Stimulated activated CD4-positive, alpha-beta T cell treated with anti-CD3 and anti-CD28 coated beads, Interleukin-15, amount 100 ng/mL, for 48 hours (primary cell): ENCODE results near the gene ADGRB2.

ENCODE experiments used
- DNase-seq, 2 donors: peaks; one replicate each; pipeline ENCODE4 v3.0.0-alpha.2; 2020; ENCODE audit warnings: low read depth in 2 of 2

Gene ADGRB2

DNA sequence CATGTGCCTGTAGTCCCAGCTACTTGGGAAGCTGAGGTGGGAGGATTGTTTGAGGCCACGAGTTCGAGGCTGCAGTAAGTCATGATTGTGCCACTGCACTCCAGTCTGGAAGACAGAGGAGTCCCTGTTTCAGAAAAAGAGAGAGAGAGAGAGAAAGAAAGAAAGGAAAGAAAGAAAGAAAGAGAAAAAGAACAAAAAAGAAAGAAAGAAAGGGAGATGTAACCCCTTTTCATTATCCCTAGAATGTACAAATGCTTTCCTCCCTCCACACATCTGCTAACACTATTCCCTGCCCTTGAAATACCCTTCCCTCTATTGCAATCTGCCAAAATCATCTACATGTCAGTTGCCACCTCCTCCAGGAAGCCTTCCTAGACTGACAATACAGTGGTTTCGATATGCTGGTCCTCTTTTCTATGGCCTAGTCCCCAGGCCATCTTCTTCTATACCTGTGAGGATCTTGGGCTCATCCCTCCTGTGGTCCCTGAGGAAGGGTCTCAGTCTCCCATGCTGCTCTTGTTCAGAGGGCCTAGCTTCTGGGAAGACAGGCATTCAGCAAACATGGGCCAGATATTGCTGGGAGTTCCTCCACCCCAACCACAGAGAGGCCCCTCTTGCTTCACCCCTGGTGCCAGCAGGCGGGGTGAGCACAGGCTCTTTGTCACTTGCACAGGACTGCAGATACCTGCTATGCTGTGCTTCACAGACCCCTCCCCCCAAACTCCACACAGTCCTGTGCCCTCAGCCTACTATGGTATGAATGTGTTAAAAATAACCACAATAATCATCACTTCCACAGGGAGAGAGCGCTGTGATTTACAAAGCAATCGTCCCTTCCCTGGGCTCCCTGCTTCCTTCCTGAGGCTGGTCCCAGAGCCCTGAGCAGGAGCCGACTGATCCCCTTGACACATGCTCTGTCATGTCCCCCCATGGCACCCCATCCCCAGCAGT lies 14.1 kb downstream of the ADGRB2 start:
- no peak for DNase-seq

DNA sequence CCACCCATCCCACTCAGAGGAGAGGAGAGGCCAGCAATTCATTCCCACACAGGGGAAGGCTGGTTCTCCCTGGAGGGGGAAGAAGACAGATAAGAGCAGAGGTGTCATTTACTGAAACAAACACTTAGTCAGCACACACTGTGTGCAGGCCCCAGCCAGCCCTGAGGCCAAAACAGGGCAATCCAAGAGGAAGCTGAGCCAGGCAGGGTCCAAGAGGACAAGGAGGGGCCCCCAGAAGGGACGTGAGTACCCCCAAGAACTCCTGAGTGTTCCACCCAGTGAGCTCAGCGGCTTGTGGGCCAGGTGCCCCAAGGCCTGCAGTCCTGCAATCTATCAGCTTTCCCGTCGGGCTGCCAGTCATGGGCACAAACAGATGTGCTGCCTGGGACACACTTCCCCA lies 15.8 kb downstream of the ADGRB2 start:
- no peak for DNase-seq

DNA sequence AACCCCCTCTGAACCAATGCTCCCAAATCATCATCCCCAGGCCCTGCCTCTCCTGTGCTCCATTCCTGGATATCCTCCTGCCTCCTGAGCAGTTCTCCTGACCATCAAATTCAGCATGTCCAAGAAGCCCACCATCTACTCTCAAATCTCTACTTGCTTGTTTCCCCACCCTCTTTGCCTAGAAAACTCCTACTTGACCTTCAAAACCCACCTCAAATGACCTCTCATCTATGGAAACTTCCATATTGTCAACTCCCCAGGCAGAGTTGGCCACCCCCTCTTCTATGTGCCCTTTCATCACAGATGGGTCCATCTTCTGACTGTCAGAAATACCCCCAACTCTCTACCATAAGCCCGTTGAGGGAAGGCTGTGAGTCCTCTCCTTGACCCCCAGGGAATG lies 16.8 kb downstream of the ADGRB2 start:
- DNase-seq, result no peak

DNA sequence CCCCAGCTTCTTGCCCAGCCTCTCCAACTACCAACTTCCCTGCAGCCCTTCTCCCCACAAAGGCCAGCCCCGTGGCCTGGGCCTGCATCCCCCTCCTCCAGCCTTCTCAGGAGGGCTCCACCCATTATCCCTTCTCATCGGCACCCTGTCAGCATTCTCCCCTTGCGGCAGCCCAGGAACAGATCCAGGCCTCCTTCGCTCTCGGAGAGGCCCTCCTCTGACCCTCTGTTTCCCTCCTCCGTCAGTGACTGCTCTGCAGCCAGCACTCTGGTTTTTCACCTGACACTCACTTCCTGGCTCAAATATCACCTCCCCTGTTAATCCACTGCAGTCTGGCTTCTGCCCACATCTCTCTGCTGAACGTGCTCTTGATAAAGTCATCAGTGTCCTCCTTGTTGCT lies 17.5 kb downstream of the ADGRB2 start:
- DNase-seq, result no peak

DNA sequence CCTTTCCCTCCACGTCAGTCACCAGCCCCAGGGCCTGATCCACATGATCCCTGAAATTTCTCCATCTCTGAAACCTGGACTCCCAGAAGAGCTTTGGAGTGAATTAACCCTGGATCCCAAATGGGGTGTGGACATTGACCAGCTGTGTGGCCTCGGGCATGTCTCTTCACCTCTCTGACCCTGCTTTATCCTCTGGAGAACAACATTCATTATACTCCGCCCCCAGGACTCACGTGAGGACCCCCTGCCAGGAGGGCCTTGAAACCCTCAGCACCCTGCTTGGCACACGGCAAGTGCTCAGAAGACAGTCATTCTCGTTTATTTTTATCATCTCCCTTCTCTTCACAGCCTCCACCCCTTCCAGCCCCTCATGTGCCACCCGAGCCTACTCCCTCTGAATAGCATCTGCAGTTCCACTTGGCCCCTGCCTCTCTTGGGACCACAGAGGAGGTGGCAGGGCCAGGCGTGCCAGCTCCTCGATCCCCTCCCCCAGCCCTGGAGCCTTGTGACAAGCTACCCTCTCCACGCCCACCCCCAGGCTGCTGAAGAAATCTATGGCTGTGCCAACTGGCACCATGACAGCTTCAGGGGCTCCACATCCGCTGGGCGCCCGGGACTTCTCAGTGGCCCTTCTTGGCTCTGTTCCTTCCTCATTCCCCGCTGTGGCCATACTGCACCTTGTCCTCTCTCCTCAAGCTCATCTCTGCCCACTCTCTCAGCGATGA lies 18.0 kb downstream of the ADGRB2 start:
- DNase-seq, result no peak

DNA sequence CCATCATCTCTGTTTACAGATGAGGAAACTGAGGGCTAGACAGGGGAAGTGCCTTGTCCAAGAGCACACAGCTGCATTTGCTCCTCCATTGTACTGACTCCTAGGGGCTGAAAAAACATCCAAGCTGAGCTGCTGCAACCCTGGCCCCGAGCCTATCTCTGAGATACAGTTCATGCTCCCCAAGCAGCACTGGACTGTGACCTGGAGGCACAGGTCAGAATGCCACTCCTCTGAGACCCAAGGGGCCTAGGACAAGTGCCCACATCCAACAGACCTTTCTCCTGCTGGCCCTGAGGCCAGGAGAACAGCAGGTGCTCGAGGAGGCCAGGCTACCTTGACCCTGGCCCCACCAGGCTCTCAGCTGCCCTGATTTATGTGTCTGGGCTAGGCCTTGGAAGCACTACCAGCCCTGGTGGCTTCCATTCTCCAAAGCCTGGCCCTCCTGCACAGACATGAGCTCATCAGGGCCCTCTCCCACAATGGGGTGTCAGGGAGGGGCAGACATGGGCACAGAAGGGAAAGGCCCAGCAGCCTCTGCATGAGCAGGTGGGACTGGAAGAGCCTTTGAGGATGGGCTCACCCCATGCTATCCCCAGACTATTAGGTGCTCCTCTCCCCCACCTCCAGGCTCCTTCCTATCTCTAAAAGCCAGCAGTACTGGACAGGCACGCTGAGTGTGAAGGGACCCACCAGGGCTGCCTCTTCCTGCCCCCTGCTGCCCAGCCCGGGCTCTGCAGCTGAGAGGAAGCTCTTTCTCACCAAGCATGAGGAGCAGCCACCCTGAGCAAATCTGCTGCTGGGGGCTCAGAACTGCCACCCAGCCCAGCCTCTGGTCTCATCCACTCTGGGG lies 18.8 kb downstream of the ADGRB2 start:
- peak; percentile 22 to 55 for DNase-seq

DNA sequence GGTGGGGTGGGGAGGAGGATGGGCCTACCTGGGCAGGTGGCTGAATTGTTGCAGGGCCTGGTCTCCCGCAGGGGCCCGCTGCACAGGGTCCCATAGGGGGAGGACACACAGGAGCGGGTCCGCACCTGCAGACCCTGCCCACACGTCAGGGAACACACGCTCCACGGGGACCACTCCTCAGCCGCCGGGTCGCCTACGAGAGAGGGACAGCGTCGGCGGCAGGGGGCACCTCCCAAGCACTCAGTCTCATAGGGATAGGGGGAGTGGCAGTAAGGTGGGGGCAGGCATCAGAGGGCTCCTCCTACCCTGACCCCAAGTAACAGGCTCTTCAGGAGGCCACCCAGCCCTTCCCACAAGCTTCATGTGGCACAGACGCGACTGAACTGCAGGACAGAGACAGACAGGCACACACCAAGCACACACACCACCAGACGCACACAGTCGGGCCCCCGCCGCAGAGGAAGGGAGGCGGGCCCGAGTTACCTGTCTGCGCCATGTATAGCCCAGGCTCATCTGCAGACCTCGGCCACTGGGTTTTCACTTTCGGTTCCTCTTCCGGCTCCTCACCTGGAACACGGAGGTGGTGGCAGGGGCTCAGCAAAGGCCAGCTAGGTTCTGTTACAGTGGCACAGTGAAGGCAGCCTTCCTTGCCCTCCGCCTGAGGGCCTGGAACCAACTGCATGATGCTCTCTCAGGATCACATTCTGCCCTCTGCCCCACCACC lies 19.8 kb downstream of the ADGRB2 start:
- DNase-seq, result no peak

DNA sequence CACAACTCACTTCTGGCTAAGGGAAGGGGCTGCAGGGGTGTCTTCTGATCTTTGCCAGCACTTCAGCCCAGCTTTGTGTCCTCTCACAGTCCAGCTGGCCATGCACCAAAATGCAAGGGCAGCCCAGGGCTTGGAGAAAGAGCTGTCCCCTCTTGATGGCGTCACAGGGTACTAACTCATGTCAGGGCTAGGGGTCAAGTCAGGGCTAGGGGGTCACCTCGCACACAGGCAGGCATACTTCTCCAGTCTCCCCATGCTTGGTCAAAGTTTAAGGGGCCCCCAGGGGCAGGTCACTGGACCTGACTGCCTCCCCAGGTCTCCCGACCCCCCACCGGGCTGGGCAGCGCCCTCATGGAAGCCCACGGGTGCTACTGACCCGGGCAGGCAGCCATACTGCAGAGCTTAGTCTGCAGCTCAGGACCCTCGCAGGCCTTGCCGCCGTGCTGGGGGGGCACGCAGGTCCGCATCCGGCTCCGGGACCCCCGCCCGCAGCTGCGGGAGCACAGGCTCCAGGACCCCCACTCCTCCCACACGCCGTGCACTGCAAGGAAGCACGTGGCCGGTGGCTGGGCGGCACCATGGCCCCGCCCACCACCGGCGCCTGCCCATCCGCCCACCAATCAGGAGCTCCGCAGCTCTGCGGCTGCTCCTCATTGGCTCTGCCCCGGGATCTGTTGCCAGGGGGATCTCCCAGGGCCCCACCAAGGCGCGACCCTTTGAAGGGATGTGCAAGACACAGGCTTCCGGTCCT lies 21.5 kb downstream of the ADGRB2 start:
- DNase-seq, result no peak

DNA sequence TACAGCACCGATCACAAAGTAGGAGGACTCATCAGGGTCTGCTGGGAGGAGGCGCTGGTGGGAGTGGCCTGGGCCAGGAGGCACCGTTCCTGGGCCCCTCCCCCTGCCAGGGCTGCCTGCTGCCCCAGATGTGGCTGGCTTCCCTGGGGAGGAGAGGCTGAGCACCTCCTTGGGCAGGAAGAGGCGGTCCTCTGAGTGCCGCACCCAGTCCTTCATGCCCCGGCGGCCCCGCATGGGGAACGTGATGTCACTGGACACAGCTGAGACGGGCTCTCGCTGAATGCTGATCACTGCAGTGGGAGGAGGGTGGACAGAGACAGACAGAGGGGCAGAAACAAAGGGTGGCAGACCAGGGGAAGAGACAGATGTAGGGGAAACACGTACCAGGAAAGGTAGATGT lies 24.8 kb downstream of the ADGRB2 start:
- peak in 1 of 2 donors; percentile 56 for DNase-seq

DNA sequence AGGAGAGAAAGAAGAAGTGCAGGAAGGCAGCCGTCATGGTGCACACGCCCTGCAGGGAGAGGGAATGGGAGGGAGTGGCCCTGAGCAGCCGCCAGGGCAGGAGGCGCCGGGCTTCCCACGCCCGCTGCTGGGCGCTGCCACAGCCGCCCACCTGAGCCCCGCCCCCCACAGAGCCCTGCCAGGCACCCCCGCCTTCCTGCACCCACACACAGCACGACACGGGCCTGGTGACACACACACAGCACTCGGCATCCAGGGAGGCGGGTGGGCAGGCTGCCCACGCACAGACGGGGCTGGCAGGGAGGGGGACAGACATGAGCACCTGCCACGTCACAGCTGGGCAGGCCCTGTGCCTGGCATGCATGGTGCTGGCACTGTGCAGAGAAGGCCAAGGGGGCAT lies 27.5 kb downstream of the ADGRB2 start:
- DNase-seq, result no peak

DNA sequence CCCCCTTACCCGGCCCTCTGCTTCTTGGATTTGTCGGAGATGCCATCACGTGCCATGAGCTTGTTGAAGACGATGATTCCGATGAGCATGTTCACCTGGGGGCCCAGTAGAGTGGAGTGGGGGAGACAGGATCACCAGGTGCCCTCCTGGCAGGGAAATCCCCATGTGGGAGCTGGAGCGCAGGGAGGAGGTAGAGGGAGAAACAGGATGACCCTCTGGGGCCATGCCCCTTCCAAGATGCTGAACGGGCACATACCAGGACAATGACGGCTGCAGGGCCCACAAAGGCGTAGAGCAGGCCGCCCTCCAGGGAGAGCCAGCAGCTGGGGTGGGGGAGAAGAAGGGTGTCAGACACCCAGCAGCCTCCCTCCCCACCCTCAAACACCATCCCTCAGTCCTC lies 28.6 kb downstream of the ADGRB2 start:
- no peak for DNase-seq

DNA sequence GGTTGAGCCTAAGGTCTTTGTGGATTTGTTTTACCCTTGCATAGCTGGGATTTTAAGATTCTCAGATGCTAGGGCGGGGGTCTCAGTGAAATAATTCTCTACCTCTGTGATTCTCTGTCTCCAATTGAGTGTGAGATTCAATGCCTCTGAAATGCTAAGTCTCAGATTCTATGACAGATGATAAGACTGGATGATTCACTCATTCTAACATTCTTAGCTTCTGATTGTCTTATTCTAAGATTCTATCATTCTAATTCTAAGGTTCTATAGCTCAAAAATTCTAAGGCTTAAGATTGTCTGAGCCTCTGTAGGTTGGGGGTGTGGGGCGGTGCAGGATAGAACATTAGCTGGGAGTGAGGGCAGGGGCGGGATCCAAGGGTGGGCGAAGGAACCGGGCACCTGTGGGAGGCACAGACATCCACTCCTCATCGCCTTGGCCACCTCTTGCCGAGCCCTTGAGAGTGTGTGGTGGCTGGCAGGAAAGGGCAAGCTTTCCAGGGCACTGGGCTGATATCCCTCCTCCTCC lies 29.5 kb downstream of the ADGRB2 start:
- DNase-seq, result no peak

DNA sequence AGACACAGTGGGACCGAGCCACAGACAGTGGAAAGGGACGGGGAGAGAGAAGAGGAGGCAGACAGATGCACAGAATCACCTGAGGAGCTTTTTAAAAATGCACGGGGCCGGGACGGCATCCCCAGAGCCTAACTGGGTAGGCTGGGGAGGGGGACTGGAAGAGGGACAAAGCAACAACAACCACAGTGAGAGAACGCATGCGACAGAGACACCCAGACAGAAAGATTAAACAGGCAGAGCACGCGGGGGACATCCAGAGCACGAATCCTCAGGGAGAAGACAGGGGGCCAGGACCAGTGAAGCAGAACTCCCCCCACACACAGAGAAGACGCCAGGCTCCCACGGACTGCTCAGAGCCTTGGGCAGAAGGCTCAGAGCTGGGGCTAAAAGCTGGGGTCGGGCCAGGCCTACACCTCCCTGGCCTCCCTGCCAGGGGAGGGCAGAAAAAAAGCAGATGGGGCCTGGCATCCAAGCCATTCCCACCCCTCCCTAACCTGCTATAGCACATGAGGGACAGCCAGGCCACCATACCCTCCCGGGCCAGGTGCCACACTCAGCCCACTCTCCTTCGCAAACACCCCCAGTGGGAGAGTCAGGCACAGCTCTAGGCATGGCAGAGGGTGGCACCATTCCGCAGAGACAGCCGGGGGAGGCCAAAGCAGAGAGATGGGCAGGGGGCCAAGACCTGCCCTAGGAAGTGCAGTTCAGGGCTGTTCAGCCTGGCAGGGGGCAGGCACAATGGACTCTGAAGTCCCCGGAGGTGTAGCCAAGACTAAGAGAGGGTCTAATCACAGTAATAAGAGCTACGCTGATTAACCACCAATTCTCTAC lies 30.5 kb downstream of the ADGRB2 start:
- no peak for DNase-seq

DNA sequence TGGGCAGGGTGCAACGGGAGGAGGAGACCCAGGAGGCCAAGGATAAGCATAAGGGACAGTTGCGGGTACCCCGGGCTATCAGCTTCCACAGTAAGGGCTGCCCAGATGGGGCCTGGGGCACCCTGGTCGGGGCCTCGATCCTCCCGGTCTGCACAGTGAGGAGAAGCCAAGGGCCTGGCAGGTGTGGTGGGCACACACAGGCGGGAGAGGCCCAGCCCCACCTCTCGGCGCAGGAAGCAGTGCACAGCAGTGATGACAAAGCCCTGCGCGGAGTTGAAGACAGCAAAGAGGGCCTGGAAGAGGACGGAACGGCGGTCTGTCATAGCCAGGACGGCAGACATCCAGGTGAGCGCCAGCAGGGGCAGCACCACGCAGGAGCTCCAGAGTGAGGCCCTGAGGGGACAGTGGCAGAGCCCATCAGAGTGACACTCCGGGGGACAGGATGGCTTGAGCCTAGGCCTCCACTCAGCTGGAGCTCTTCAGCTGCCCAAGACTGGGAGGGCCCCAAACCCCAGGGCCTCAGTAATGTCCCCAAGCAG lies 31.3 kb downstream of the ADGRB2 start:
- DNase-seq, result no peak

DNA sequence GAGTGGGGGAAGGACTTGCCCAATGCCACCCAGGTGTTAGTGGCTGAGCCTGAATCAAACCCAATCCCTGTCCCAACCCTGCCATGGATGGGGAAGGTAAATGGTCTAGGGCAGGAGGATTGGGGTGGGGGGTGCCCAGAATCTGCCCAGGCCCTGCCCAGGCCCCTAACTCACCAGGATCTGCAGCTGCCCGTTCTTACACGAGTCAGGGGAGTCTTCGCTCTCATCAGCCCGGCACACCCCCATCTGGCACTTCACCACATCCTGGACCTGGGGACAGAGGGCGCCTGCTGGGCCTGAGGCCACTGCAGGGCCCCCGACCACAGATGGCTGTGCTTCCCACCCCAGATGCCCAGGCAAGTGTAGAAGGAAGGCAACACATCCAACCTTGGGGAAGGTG lies 31.8 kb downstream of the ADGRB2 start:
- no peak for DNase-seq

DNA sequence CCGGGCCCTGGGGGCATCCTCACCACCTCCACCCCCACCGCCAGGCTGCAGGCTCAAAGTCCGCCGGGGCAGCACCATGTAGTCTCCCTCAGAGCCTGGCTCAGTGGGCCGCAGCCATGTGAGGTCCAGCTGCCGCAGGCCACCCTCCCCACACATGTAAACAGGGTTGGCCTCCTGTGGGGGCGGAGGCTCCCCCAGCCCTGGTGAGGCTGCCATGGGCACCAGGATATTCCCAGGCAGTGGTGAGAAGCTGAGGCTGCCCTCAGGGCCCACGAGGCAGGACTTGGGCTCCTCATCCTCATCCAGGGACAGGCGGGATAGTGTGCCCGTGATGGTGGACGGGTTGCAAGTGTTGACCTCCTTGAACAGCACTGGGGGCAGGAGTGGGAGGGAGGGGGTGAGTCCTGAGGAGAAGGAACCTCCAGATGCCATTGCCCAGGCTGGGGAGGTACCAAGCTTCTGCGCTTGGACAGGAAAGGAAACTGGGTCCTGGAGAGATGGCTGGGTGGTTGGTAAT lies 33.0 kb downstream of the ADGRB2 start:
- no peak for DNase-seq

DNA sequence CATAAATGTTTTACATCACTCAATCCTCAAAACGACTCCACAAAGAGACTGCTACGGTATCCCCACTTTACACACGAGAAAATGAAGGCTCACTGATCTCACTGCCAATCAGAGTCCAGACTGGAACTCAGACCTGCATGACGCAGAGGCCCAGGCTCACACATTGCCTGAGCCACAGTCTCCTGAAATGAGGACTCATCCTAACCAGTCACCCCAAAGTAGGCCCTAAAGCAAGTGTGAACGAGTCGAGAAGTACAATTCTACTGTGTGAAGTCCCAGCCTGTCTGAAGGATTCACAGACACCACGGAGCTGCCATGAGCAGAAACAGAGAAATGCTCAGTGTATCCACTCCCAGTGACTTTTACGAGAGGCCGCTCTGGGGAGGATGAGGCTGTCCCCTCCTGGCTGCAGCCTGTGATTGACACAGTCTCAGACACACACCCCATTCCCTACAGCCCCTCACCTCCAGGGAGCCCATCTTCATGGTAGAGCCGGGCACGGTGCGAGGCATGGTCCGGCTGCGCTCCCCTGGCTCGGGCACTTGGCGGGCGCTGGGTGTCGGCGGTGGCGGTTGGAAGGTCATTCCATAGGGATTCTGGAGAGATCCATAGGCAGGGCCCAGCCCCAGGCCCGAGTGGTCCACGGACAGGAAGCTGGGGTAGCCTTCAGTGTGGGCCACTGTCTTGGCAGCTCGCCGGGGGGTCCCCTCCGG lies 33.6 kb downstream of the ADGRB2 start:
- no peak for DNase-seq

DNA sequence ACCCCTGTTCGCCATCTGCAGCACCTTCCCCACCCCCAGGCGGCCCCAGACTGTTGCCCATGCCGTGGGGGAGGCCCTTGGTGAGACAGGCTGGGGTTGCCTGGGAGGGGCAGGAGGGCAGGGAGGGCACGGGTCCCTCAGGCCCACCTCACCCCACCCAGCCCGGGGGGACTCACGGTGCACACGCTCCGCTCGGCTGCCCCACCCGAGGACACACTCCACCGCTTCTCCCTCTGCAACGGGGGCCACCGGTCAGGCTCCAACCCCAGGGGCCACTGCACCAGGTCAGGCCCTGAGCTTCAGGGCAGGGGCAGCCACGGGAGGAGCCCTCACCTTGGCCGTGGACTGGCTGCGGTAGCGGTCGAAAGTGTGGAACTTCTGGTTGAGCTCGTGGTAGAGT lies 36.3 kb downstream of the ADGRB2 start:
- DNase-seq, result no peak
